GOT3 (cell line): ENCODE data around the gene CEP112.

Experiments
- DNase-seq: peaks from one replicate; lab custom pipeline; 2025; ENCODE audit warnings: mixed read lengths; lab: John Stamatoyannopoulos, UW

The CEP112 gene

GRCh38 chr17:65931246-65932149 is 260.4 kb downstream of the CEP112 start:
- no peak for DNase-seq

GRCh38 chr17:65930140-65930730 is 261.7 kb downstream of the CEP112 start:
- DNase-seq: no peak

DNA sequence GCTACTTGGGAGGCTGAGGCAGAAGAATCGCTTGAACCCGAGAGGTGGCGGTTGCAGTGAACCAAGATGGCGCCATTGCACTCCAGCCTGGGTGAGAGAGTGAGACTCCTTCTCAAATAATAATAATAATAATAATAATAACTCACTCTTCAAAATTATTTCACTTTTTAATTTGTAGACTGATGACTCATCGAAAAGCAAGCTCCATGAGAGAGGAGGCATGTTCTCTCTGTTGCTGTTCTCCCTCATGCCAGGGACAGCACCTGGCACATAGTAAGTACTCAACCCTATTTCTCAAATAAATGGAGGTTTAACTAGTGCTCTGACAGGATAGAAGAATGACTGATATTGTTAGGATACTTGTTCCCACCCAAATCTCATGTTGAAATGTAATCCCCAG is 265.3 kb downstream of the CEP112 start:
- DNase-seq: no peak

GRCh38 chr17:65925606-65926307 is 266.2 kb downstream of the CEP112 start:
- DNase-seq: no peak

- DNase-seq: no peak
Measured at GRCh38 chr17:65920996-65921395, 270.9 kb downstream of the CEP112 start.

DNA sequence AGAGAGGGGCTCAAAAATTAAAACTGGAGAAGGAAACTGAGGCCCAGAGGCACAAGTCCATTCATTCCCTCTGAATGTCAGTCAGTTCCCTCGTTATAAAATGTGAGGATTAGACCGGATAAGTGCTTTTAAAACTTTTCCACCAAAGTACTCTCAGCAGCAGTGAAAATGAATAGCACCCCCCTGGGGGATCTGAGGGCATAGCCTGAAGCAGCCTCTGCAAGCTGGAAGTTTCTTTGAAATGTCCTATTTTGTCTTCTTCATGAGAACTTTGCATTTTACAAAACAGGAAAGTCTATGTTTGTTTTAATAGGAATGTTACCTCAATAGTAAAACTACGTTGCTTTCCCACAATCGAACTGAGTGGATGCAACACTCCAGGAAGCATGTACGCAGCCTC is 273.0 kb downstream of the CEP112 start:
- DNase-seq: no peak

DNA sequence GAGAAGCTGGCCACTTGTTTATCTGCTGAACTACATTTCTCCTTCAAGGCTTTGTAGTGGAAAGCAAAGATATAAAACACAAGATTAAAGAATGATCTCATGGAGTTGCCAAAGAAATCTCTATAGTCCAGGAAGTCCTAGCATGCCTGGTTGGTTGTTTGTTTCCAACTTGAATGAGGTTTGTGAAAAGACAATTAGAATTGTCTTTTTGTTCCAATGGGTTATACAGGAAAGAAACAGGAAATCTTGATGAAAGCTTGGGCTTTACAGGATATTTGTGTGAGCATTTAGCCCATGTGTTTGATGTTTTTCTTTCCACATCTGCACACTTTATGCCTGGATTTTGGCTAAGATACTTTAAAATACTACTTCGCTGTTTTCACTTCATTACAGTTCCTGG is 273.4 kb downstream of the CEP112 start:
- DNase-seq: no peak

DNA sequence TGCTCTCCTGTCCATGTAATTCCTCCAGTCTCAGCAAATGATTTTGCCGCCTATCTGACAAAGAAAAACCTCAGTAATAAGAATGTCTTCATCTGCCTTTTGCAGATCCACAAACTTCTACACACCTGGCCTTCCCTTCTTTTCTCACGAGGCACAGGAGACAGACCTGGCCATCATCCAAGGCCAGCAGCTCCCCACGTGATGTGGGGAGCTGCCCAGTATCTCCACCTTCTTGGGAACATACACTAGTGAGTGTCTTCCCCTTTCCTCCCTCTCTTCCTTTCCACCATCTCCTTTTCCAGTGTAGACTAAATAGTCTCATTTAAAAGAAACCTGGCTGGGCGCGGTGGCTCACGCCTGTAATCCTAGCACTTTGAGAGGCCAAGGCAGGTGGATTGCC is 274.4 kb downstream of the CEP112 start:
- no peak for DNase-seq

GRCh38 chr17:65916425-65916824 is 275.5 kb downstream of the CEP112 start:
- no peak for DNase-seq

GRCh38 chr17:65914784-65915342 is 277.1 kb downstream of the CEP112 start:
- DNase-seq: no peak

DNA sequence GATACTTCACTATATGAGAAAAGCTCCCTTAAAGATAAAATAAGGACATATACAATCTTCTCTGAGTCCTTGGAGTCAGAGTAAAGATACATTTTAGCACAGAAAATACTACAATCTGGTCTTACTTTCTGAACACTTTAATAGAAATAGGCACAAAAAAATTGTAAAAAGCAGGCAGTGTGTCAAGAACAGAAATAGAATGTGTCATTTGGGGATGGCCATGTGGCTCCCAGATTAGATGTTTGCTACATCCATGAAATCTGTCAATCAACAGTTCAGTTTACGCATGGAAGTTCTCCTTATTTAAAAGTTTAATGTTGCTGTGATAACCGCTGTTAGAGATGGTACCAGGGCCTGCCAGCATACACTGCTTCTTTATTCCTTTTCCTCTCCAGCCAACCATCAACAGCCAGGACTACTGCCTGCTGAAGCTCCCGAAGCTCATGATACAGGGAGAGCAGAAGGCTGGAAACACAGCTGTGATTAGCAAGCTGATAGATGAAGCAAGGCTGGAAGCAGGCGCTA is 278.5 kb downstream of the CEP112 start:
- no peak for DNase-seq

- no peak for DNase-seq
Measured at GRCh38 chr17:65910836-65911235, 281.1 kb downstream of the CEP112 start.

DNA sequence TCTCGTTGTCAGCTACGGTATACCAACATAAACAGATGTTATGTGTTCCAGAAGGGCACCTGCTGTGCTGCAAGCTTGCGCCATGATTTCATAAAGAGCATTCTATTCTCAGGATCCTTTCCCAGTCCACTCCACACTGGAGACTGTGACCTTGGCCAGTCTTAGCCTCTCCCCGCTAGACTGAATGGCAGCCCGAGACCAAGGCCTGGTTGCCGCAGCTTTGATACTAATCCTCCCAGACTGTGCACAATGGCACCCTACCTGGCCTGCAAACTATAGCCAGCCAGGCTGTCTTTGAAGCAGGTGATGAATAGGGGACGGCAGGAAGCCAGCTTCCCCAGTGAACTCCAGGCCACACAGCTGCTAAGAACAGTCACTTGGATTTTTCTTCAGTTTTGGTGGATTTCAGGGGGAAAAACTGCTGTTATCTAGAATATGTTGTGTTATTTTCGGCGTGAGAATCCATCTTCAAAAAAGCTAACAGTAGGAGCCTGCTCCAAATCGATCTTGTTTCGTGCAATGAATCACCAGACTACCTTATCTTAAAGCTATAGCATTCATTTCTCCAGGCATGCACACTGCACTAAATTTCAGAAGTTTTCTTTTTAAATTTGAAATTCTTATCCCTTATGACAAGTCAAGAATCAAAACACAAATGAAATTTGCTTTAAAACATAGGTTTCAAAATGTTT is 289.0 kb downstream of the CEP112 start:
- DNase-seq: no peak

DNA sequence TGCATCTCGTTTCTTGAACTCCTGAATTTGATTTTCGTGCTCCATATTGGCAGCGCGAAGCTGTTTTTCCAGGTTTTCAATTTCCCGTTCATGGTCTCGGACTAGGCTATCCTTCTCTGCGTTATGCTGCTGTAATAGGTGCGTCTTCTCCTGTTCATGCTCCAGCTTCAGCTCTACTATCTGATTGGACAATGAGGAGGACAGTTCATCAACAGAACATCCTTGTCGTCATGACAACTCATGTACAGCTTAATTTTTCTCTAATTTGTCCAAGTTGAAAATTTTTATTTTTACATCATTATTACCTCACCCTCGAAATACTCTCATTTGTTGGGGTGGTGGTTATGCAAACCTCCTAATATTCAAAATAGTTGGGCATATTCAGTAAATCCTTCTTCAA is 289.8 kb downstream of the CEP112 start:
- no peak for DNase-seq

GRCh38 chr17:65901394-65901793 is 290.5 kb downstream of the CEP112 start:
- DNase-seq: no peak

- no peak for DNase-seq
Measured at GRCh38 chr17:65900216-65900615, 291.7 kb downstream of the CEP112 start.

DNA sequence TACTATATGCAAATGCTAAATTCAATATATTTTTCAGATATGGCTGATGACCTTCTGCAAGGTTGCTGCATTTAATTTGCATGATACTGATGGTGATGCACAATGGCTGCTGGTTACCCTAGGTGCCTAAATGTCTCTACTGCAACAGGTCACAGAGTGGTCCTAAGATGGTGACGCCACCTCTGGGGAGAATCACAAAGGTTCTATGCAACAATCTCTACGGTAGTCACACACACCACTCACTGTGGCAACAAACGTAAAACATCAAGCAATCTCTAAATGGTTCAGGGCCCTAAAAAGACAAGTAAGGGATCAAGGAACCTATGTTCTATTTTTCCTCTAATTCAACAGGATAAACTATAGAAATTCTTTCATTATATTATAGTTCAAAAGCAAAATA is 293.3 kb downstream of the CEP112 start:
- DNase-seq: no peak

DNA sequence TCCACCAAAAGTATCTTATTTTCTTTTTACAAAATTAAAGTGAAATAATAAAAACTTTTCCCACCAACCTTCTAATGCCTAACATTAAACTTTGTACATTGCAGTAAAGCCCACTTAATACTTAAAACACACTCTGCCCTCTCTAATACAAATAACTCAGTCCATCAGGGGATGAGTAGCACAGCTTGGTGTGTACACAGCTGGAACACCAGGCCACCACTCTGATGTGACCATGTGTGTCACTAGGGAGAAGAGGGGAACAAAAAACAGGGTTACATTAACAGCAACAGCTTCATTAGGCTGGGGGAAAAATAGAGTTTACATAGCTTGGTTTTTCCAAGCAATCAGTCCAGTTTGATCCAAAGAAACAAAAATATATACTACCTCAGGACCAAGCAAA is 295.0 kb downstream of the CEP112 start:
- no peak for DNase-seq

DNA sequence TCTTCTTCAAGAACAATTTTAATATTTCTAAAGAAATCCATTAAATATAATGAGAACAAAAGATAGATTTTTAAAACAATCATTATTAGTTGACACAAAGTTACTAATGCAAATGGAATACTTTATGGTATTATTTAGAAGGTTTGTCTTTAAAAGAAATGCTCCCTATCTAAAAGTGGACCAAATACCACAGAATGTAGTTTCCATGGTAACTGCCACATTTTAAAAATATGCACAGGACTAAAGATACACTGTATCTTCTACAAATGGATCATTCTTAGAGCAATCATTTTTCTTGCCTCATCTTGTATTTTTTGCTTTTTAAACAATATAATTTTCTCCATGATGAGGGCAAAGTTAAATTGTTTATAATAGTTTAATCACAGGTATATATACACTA is 296.0 kb downstream of the CEP112 start:
- DNase-seq: no peak

- no peak for DNase-seq
Measured at GRCh38 chr17:65893692-65894279, 298.1 kb downstream of the CEP112 start.

- DNase-seq: no peak
Measured at GRCh38 chr17:65892912-65893377, 299.0 kb downstream of the CEP112 start.
